WTC11 (cell line): ENCODE measurements around the gene TFB1M. TPM values are rescaled to one million over a fixed set of nuclear protein-coding genes. Genes with fewer than 3 reads are reported as not detected.

ENCODE experiments used
- ATAC-seq: fragments of 200-7000 bp; cut with Tn5 transposase; 2 replicates; pipeline ENCODE4 v1.10.0; 2021; ENCODE audit warnings: mild to moderate bottlenecking, moderate library complexity
- CTCF ChIA-PET: fragments of 300-600 bp; sonication (Branson Sonifier 250); formaldehyde crosslinking; loops from one replicate; lab custom pipeline; 2021; ENCODE audit warnings: antibody characterized with exemption; lab: Charles Lee
- POLR2A ChIA-PET: fragments of 350-600 bp; sonication (Branson Sonifier 250); formaldehyde crosslinking; loops from one replicate; lab custom pipeline; 2021; ENCODE audit warnings: antibody characterized with exemption; lab: Charles Lee
- DNase-seq: peaks from one replicate; pipeline ENCODE4 v3.0.0; 2021; ENCODE audit warnings: low spot score
- H3K27ac Mint-ChIP-seq: 2 replicates; pipeline ENCODE4 v1.8.0; 2021; ENCODE audit warnings: mixed read lengths
- H3K27me3 Mint-ChIP-seq: 2 replicates; pipeline ENCODE4 v1.8.0; 2021; ENCODE audit warnings: low read depth, mild to moderate bottlenecking, moderate library complexity, mixed read lengths
- H3K36me3 Mint-ChIP-seq: 2 replicates; pipeline ENCODE4 v1.8.0; 2021; ENCODE audit warnings: mixed read lengths
- H3K4me1 Mint-ChIP-seq: 2 replicates; pipeline ENCODE4 v1.8.0; 2022; ENCODE audit warnings: mixed read lengths
- H3K4me3 Mint-ChIP-seq: 2 replicates; pipeline ENCODE4 v1.8.0; 2021; ENCODE audit warnings: mild to moderate bottlenecking, moderate library complexity, mixed read lengths
- H3K9me3 Mint-ChIP-seq: 2 replicates; pipeline ENCODE4 v1.8.0; 2021; ENCODE audit warnings: mixed read lengths
- ATF1 ChIP-seq: sonication (generic); formaldehyde crosslinking; IDR thresholded peaks from 2 replicates; pipeline ENCODE4 v1.8.1; 2023; ENCODE audit warnings: mild to moderate bottlenecking, moderate library complexity, missing genetic modification reagents
- ATF3 ChIP-seq: sonication (generic); formaldehyde crosslinking; conservative IDR thresholded peaks from 2 replicates; pipeline ENCODE4 v1.8.1; 2022; ENCODE audit warnings: mild to moderate bottlenecking, missing genetic modification reagents
- CDX4 ChIP-seq: fragments of 250-450 bp; sonication (Bioruptor Pico); IDR thresholded peaks from 2 replicates; pipeline ENCODE4 v1.9.0; 2021; ENCODE audit warnings: moderate library complexity, mild to moderate bottlenecking, inconsistent platforms, borderline replicate concordance
- CREM ChIP-seq: sonication (generic); formaldehyde crosslinking; IDR thresholded peaks from 2 replicates; pipeline ENCODE4 v1.8.1; 2022; ENCODE audit warnings: mild to moderate bottlenecking, missing genetic modification reagents, moderate library complexity
- EMX1 ChIP-seq: fragments of 250-450 bp; sonication (Bioruptor Pico); IDR thresholded peaks from 2 replicates; pipeline ENCODE4 v1.8.0; 2021; ENCODE audit warnings: mild to moderate bottlenecking
- ERG ChIP-seq: fragments of 250-450 bp; sonication (Bioruptor Pico); IDR thresholded peaks from 2 replicates; pipeline ENCODE4 v1.8.0; 2021; ENCODE audit warnings: mild to moderate bottlenecking
- FOXP4 ChIP-seq: sonication (generic); formaldehyde crosslinking; IDR thresholded peaks from 2 replicates; pipeline ENCODE4 v1.8.0; 2022; ENCODE audit warnings: mild to moderate bottlenecking, missing genetic modification reagents
- GABPB1 ChIP-seq: sonication (generic); formaldehyde crosslinking; IDR thresholded peaks from 2 replicates; pipeline ENCODE4 v1.8.1; 2023; ENCODE audit warnings: mild to moderate bottlenecking, missing genetic modification reagents
- HMGXB4 ChIP-seq: sonication (generic); formaldehyde crosslinking; IDR thresholded peaks from 2 replicates; pipeline ENCODE4 v1.8.1; 2023; ENCODE audit warnings: mild to moderate bottlenecking, moderate library complexity, missing genetic modification reagents
- IRF2 ChIP-seq: sonication (generic); formaldehyde crosslinking; IDR thresholded peaks from 2 replicates; pipeline ENCODE4 v1.8.0; 2022; ENCODE audit warnings: low read depth, missing genetic modification reagents, borderline replicate concordance
- MAX ChIP-seq: sonication (generic); formaldehyde crosslinking; IDR thresholded peaks from 2 replicates; pipeline ENCODE4 v1.8.0; 2022; ENCODE audit warnings: mild to moderate bottlenecking, missing genetic modification reagents
- NFATC4 ChIP-seq: fragments of 250-450 bp; sonication (Bioruptor Pico); IDR thresholded peaks from 2 replicates; pipeline ENCODE4 v1.9.0; 2021; ENCODE audit warnings: mild to moderate bottlenecking
- NR2C2 ChIP-seq: sonication (generic); formaldehyde crosslinking; IDR thresholded peaks from 2 replicates; pipeline ENCODE4 v1.8.0; 2022; ENCODE audit warnings: mild to moderate bottlenecking, missing genetic modification reagents
- PRRX2 ChIP-seq: fragments of 250-450 bp; sonication (Bioruptor Pico); IDR thresholded peaks from 2 replicates; pipeline ENCODE4 v1.8.0; 2021; ENCODE audit warnings: mild to moderate bottlenecking
- RELA ChIP-seq: sonication (generic); formaldehyde crosslinking; IDR thresholded peaks from 2 replicates; pipeline ENCODE4 v1.8.1; 2022; ENCODE audit warnings: missing genetic modification reagents, mild to moderate bottlenecking, borderline replicate concordance
- SMAD4 ChIP-seq: sonication (generic); formaldehyde crosslinking; IDR thresholded peaks from 2 replicates; pipeline ENCODE4 v1.8.0; 2022; ENCODE audit warnings: mild to moderate bottlenecking, missing genetic modification reagents
- SOX15 ChIP-seq: fragments of 250-450 bp; sonication (Bioruptor Pico); IDR thresholded peaks from 2 replicates; pipeline ENCODE4 v1.9.0; 2021; ENCODE audit warnings: mild to moderate bottlenecking
- TEAD1 ChIP-seq: sonication (generic); formaldehyde crosslinking; IDR thresholded peaks from 2 replicates; pipeline ENCODE4 v1.8.0; 2022; ENCODE audit warnings: mild to moderate bottlenecking, missing genetic modification reagents
- TP53 ChIP-seq: sonication (generic); formaldehyde crosslinking; IDR thresholded peaks from 2 replicates; pipeline ENCODE4 v1.8.1; 2023; ENCODE audit warnings: mild to moderate bottlenecking, missing genetic modification reagents
- USF1 ChIP-seq: sonication (generic); formaldehyde crosslinking; IDR thresholded peaks from 2 replicates; pipeline ENCODE4 v1.8.0; 2022; ENCODE audit warnings: mild to moderate bottlenecking, missing genetic modification reagents
- ZMAT4 ChIP-seq: fragments of 250-450 bp; sonication (Bioruptor Pico); IDR thresholded peaks from 2 replicates; pipeline ENCODE4 v1.9.0; 2021; ENCODE audit warnings: mild to moderate bottlenecking
- ZNF121 ChIP-seq: sonication (generic); formaldehyde crosslinking; IDR thresholded peaks from 2 replicates; pipeline ENCODE4 v1.8.0; 2023; ENCODE audit warnings: missing genetic modification reagents
- ZNF138 ChIP-seq: sonication (generic); formaldehyde crosslinking; conservative IDR thresholded peaks from 2 replicates; pipeline ENCODE4 v1.8.1; 2022; ENCODE audit warnings: mild to moderate bottlenecking, moderate library complexity, missing genetic modification reagents
- ZNF232 ChIP-seq: sonication (generic); formaldehyde crosslinking; IDR thresholded peaks from 2 replicates; pipeline ENCODE4 v1.8.0; 2022; ENCODE audit warnings: mild to moderate bottlenecking, missing genetic modification reagents
- ZNF263 ChIP-seq: sonication (generic); formaldehyde crosslinking; IDR thresholded peaks from 2 replicates; pipeline ENCODE4 v1.8.1; 2022; ENCODE audit warnings: low read depth, mild to moderate bottlenecking, moderate library complexity, missing genetic modification reagents
- ZNF281 ChIP-seq: sonication (generic); formaldehyde crosslinking; IDR thresholded peaks from 2 replicates; pipeline ENCODE4 v1.8.0; 2023; ENCODE audit warnings: mild to moderate bottlenecking, missing genetic modification reagents
- ZNF416 ChIP-seq: fragments of 250-450 bp; sonication (Bioruptor Pico); IDR thresholded peaks from 2 replicates; pipeline ENCODE4 v1.9.0; 2021; ENCODE audit warnings: mild to moderate bottlenecking, inconsistent platforms
- total RNA-seq: library from RNA; stranded (reverse); gene quantifications from 3 replicates; pipeline ENCODE4 v1.2.3, GENCODE V29; 2021

The TFB1M gene
- total RNA-seq, 1 experiment from 2014 or later: 41.8 TPM

- ChIA-PET CTCF (no interaction called here), POLR2A (no interaction called here)
- Mint-ChIP-seq H3K9me3 (no peaks in the 10 kb centered on the region), H3K4me3 (no peak overlapping the region), H3K27me3 (no peaks in the 10 kb centered on the region), H3K4me1 (peaks cover 18% of the 10 kb centered on the region), H3K27ac (no peak overlapping the region), H3K36me3 (peaks cover 67% of the 10 kb centered on the region)
- no peak for TF ChIP-seq EMX1 (CRISPR knock-in tag)
- no peak for TF ChIP-seq TP53 (CRISPR knock-in tag)
- TF ChIP-seq ZNF138 (CRISPR knock-in tag): no peak
- TF ChIP-seq RELA (CRISPR knock-in tag): no peak
- no peak for TF ChIP-seq TEAD1 (CRISPR knock-in tag)
- no peak for TF ChIP-seq MAX (CRISPR knock-in tag)
- no peak for TF ChIP-seq IRF2 (CRISPR knock-in tag)
- TF ChIP-seq NFATC4 (CRISPR knock-in tag): no peak
- TF ChIP-seq GABPB1: no peak
- no peak for TF ChIP-seq ZNF281 (CRISPR knock-in tag)
- no peak for TF ChIP-seq SMAD4 (CRISPR knock-in tag)
- no peak for TF ChIP-seq ZNF121 (CRISPR knock-in tag)
- TF ChIP-seq ZNF416 (CRISPR knock-in tag): no peak
- TF ChIP-seq FOXP4 (CRISPR knock-in tag): no peak
- TF ChIP-seq PRRX2 (CRISPR knock-in tag): no peak
- no peak for TF ChIP-seq ZNF232 (CRISPR knock-in tag)
- TF ChIP-seq SOX15 (CRISPR knock-in tag): no peak
- TF ChIP-seq ATF3: no peak
- no peak for TF ChIP-seq ZMAT4 (CRISPR knock-in tag)
- ATAC-seq (no peak), DNase-seq (no peak)
These were observed 60.1 kb downstream of the TFB1M start for GRCh38 chr6:155254139-155254538.

GRCh38 chr6:155253337-155253736, 60.9 kb downstream of the TFB1M start:
- H3K27ac Mint-ChIP-seq: peak overlapping the region; percentile 91
- no peak overlapping the region for H3K4me3 Mint-ChIP-seq
- no peaks in the 10 kb centered on the region for H3K27me3 Mint-ChIP-seq
- ChIA-PET POLR2A (no interaction called here), CTCF (no interaction called here)
- DNase-seq: no peak
- H3K36me3 Mint-ChIP-seq: peaks cover 67% of the 10 kb centered on the region
- H3K4me1 Mint-ChIP-seq: peaks cover 18% of the 10 kb centered on the region
- no peaks in the 10 kb centered on the region for H3K9me3 Mint-ChIP-seq
- peak; percentile 27 for ATAC-seq
- TF ChIP-seq ERG (CRISPR knock-in tag) (no peak), SOX15 (CRISPR knock-in tag) (no peak), GABPB1 (no peak), USF1 (CRISPR knock-in tag) (no peak), HMGXB4 (no peak), IRF2 (CRISPR knock-in tag) (no peak), ZNF263 (CRISPR knock-in tag) (no peak), ZMAT4 (CRISPR knock-in tag) (no peak), CDX4 (CRISPR knock-in tag) (no peak), EMX1 (CRISPR knock-in tag) (no peak), NR2C2 (CRISPR knock-in tag) (no peak), CREM (CRISPR knock-in tag) (no peak), ATF1 (no peak)
